Ascending aorta (tissue), 2 donors: Measurements from ENCODE around the gene INPP5A. TPM values are rescaled to one million over a fixed set of nuclear protein-coding genes. Genes with fewer than 3 reads are reported as not detected.

Source experiments
- DNase-seq, 2 donors: peaks; one replicate each; pipeline ENCODE4 v3.0.0-alpha.2; 2019; ENCODE audit warnings: low spot score in 2 of 2
- H3K27ac ChIP-seq, 2 donors: fragments of 200-600 bp; sonication (generic); one replicate each; pipeline ENCODE4 v1.5.1; 2016 to 2017; ENCODE audit warnings: mild to moderate bottlenecking in 1 of 2
- H3K27me3 ChIP-seq: fragments of 200-600 bp; sonication (generic); one replicate; pipeline ENCODE4 v1.5.1; 2017
- H3K36me3 ChIP-seq, 2 donors: fragments of 200-600 bp; sonication (generic); one replicate each; pipeline ENCODE4 v1.5.1; 2016
- H3K4me1 ChIP-seq, 2 donors: fragments of 200-600 bp; sonication (generic); one replicate each; pipeline ENCODE4 v1.5.1; 2016 to 2017; ENCODE audit warnings: mild to moderate bottlenecking in 1 of 2
- H3K4me3 ChIP-seq, 2 donors: fragments of 200-600 bp; sonication (generic); one replicate each; pipeline ENCODE4 v1.5.1; 2016 to 2017; ENCODE audit warnings: mild to moderate bottlenecking in 1 of 2
- H3K9me3 ChIP-seq, 2 donors: fragments of 200-600 bp; sonication (generic); one replicate each; pipeline ENCODE4 v1.5.1; 2016
- CTCF ChIP-seq, 3 experiments: fragments of 200-600 bp in 2 of 3; fragments of 450-650 bp in 1 of 3; sonication (generic) in 2 of 3; IDR thresholded peaks; one replicate each; pipeline ENCODE4 v1.5.1; 2016 to 2019; ENCODE audit warnings: antibody characterized with exemption in 3 of 3, mild to moderate bottlenecking in 1 of 3, moderate library complexity in 1 of 3
- intact Hi-C: fragments of 100-400 bp; cut with DNase I; formaldehyde crosslinking; loops from one replicate; pipeline ENCODE4 v1.15.1; 2023
- total RNA-seq: library from RNA; depleted of rRNA; stranded (reverse); fragments of >200 nt; gene quantifications from one replicate; pipeline ENCODE4 v1.1.0, GENCODE V29; 2016

INPP5A gene
- total RNA-seq, 1 donor from 2014 or later = 81.2 TPM

GRCh38 chr10:132558516-132559413, 21.2 kb downstream of the INPP5A start:
- no peaks in the 10 kb centered on the region for H3K27me3 ChIP-seq
- intact Hi-C loops = no loop called here
- H3K9me3 ChIP-seq = no peaks in the 10 kb centered on the region
- H3K27ac ChIP-seq = no peak overlapping the region
- DNase-seq = no peak
- no peaks in the 10 kb centered on the region for H3K36me3 ChIP-seq
- peaks cover 3 to 4% of the 10 kb centered on the region in 2 donors for H3K4me1 ChIP-seq
- TF ChIP-seq CTCF (IDR thresholded peaks at IDR 0.05) = no peak
- no peak overlapping the region for H3K4me3 ChIP-seq

- intact Hi-C loops = no loop called here
- Histone ChIP-seq H3K36me3 (no peaks in the 10 kb centered on the region), H3K9me3 (no peaks in the 10 kb centered on the region), H3K4me1 (peaks cover 6 to 12% of the 10 kb centered on the region in 2 donors), H3K4me3 (no peak overlapping the region), H3K27ac (no peak overlapping the region), H3K27me3 (no peaks in the 10 kb centered on the region)
- TF ChIP-seq CTCF (IDR thresholded peaks at IDR 0.05) = no peak
- DNase-seq = no peak
Measured at GRCh38 chr10:132559538-132559937, 22.0 kb downstream of the INPP5A start.

GRCh38 chr10:132560241-132560731, 22.7 kb downstream of the INPP5A start:
- no peak for TF ChIP-seq CTCF (IDR thresholded peaks at IDR 0.05)
- no peaks in the 10 kb centered on the region for H3K36me3 ChIP-seq
- no peak overlapping the region for H3K27ac ChIP-seq
- H3K9me3 ChIP-seq = no peaks in the 10 kb centered on the region
- H3K4me1 ChIP-seq = peaks cover 6 to 15% of the 10 kb centered on the region in 2 donors
- H3K4me3 ChIP-seq = no peak overlapping the region
- DNase-seq = peak in 1 of 2 donors; percentile 55
- H3K27me3 ChIP-seq = no peaks in the 10 kb centered on the region
- intact Hi-C loops = no loop called here

GRCh38 chr10:132562177-132562915, 24.8 kb downstream of the INPP5A start:
- no peak for DNase-seq
- H3K4me1 ChIP-seq = peaks cover 6 to 15% of the 10 kb centered on the region in 2 donors
- no peak overlapping the region for H3K4me3 ChIP-seq
- intact Hi-C loops = no loop called here
- TF ChIP-seq CTCF (IDR thresholded peaks at IDR 0.05) = no peak
- H3K9me3 ChIP-seq = no peaks in the 10 kb centered on the region
- no peak overlapping the region for H3K27ac ChIP-seq
- H3K36me3 ChIP-seq = no peaks in the 10 kb centered on the region
- no peaks in the 10 kb centered on the region for H3K27me3 ChIP-seq

- peak in 1 of 2 donors; percentile 57 for DNase-seq
- Histone ChIP-seq H3K27me3 (no peaks in the 10 kb centered on the region), H3K4me1 (peaks cover 6 to 15% of the 10 kb centered on the region in 2 donors), H3K36me3 (no peaks in the 10 kb centered on the region), H3K27ac (no peak overlapping the region), H3K9me3 (no peaks in the 10 kb centered on the region), H3K4me3 (no peak overlapping the region)
- intact Hi-C loops = no loop called here
- TF ChIP-seq CTCF (IDR thresholded peaks at IDR 0.05) = no peak
Measured at GRCh38 chr10:132562916-132563456, 25.4 kb downstream of the INPP5A start.
